Osteocyte (in vitro differentiated cells): ENCODE measurements around the gene GRIK2. TPM values are rescaled to one million over a fixed set of nuclear protein-coding genes. Genes with fewer than 3 reads are reported as not detected.
A peak's percentile ranks its signal among the peaks of the same experiment; 100 is the strongest.

Source experiments
- DNase-seq: peaks from one replicate; pipeline ENCODE4 v3.0.0; 2021; ENCODE audit warnings: mixed read lengths; ENCODE audit not compliant: unreplicated experiment; ENCODE audit errors: extremely low spot score
- H3K27ac Mint-ChIP-seq: one replicate; pipeline ENCODE4 v1.8.0; 2021; ENCODE audit warnings: mild to moderate bottlenecking, mixed read lengths; ENCODE audit not compliant: unreplicated experiment
- H3K27me3 Mint-ChIP-seq: one replicate; pipeline ENCODE4 v1.8.0; 2021; ENCODE audit warnings: mixed read lengths; ENCODE audit not compliant: unreplicated experiment
- H3K36me3 Mint-ChIP-seq: one replicate; pipeline ENCODE4 v1.8.0; 2021; ENCODE audit warnings: mixed read lengths; ENCODE audit not compliant: unreplicated experiment
- H3K4me1 Mint-ChIP-seq: one replicate; pipeline ENCODE4 v1.8.0; 2021; ENCODE audit warnings: mixed read lengths; ENCODE audit not compliant: unreplicated experiment
- H3K4me3 Mint-ChIP-seq: one replicate; pipeline ENCODE4 v1.8.0; 2021; ENCODE audit warnings: mild to moderate bottlenecking, moderate library complexity, mixed read lengths; ENCODE audit not compliant: unreplicated experiment
- H3K9me3 Mint-ChIP-seq: one replicate; pipeline ENCODE4 v1.8.0; 2021; ENCODE audit warnings: mixed read lengths; ENCODE audit not compliant: unreplicated experiment
- total RNA-seq: library from RNA; stranded (reverse); gene quantifications from 2 replicates; pipeline ENCODE4 v1.2.1, GENCODE V29; 2021
- TF ChIP-seq, protein P1 (sequence below): fragments of 200-600 bp; sonication (generic); IDR thresholded peaks from 2 replicates; pipeline ENCODE4 v1.5.0; 2021; ENCODE audit warnings: antibody characterized with exemption, mild to moderate bottlenecking, moderate library complexity

Gene GRIK2
- total RNA-seq, 1 donor from 2014 or later, result 7.1 TPM

DNA sequence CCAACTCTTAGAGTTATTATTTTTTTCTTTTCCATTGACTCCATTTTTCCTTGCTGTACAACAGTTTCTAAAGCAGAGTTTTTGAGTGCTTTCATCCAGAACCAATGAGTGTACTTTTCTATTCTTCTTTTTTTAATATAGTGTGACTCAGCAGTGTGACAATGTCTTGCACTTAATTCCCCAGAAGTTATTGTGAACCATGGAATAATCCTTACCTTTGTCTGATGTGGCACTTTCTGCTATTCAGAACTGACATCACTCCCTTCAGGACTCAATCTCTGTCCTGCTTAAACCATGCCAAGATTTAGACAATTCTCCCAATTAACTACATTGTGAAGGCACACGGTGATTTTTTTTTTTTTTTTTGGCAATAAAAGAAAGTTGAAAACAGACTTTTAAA, 41.5 kb downstream of the GRIK2 start:
- TF ChIP-seq, protein P1, sequence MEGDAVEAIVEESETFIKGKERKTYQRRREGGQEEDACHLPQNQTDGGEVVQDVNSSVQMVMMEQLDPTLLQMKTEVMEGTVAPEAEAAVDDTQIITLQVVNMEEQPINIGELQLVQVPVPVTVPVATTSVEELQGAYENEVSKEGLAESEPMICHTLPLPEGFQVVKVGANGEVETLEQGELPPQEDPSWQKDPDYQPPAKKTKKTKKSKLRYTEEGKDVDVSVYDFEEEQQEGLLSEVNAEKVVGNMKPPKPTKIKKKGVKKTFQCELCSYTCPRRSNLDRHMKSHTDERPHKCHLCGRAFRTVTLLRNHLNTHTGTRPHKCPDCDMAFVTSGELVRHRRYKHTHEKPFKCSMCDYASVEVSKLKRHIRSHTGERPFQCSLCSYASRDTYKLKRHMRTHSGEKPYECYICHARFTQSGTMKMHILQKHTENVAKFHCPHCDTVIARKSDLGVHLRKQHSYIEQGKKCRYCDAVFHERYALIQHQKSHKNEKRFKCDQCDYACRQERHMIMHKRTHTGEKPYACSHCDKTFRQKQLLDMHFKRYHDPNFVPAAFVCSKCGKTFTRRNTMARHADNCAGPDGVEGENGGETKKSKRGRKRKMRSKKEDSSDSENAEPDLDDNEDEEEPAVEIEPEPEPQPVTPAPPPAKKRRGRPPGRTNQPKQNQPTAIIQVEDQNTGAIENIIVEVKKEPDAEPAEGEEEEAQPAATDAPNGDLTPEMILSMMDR, result no peak
- H3K36me3 Mint-ChIP-seq, result no peaks in the 10 kb centered on the region
- no peak overlapping the region for H3K4me3 Mint-ChIP-seq

DNA sequence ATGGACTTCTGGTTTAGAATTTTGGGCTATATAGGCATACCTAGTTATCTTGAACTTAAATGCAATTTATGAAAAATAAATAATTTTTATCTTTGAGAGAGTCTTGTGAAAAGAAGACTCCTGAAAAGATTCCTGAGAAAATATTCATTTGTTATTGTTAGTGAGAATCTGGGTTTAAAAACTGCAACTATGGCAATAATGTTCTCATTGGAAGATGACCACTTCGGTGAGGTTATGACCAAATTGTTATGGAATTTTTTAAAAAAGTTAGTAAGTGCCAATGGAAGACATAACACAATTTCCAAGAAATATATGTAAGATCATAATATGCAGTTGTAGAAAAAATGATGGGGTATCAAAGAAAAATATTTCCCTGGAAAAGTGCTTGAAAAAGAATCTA, 46.3 kb downstream of the GRIK2 start:
- Mint-ChIP-seq H3K9me3 (no peaks in the 10 kb centered on the region), H3K27ac (peak overlapping the region; percentile 24), H3K27me3 (no peaks in the 10 kb centered on the region), H3K36me3 (no peaks in the 10 kb centered on the region), H3K4me3 (no peak overlapping the region), H3K4me1 (peaks cover 22% of the 10 kb centered on the region)
- no peak for DNase-seq
- TF ChIP-seq, protein P1, result no peak

More for the DNA sequence above, 41.5 kb downstream of the GRIK2 start:
- no peaks in the 10 kb centered on the region for H3K27me3 Mint-ChIP-seq
- H3K9me3 Mint-ChIP-seq, result no peaks in the 10 kb centered on the region
- H3K27ac Mint-ChIP-seq, result no peak overlapping the region
- peaks cover 19% of the 10 kb centered on the region for H3K4me1 Mint-ChIP-seq
- DNase-seq, result no peak

DNA sequence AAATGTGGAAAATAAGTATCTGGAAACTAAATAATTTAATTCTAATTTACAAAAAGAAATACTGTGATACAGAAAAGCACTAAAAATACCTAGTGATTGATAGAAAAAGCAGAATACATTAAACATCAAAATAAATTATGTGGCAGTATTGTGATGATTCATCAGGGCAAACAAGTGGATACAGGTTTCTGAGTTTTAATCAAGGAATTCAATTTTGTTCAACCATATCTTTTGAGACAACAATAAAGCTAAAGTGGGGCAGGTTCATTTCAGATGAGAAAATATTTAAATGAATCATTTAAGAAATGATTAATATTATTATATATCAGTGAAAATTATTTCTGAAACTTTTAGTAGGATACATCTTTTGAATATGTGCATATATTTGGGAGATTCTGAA, 49.8 kb downstream of the GRIK2 start:
- Mint-ChIP-seq H3K4me3 (no peak overlapping the region), H3K9me3 (no peaks in the 10 kb centered on the region), H3K36me3 (no peaks in the 10 kb centered on the region), H3K27me3 (no peaks in the 10 kb centered on the region), H3K27ac (no peak overlapping the region), H3K4me1 (peaks cover 18% of the 10 kb centered on the region)
- TF ChIP-seq, protein P1, result no peak
- no peak for DNase-seq

DNA sequence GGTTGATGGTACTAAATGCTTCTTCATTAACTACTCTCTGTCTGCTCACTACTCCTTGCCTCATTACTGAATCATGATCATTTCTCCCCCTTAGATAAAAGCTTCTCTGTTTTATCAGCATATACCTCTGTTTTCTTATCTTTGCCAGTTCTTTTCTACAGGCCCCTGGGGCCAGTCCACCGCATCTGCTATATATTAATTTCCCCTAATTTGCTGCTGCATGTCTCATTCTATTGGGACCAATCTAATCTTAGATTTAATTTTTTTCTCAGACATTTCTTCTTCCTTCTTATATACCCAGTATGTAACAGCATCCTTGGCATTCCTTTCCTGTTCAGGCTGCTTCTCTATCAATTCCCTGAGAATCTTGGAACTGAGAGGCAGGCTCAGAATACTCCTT, 51.2 kb downstream of the GRIK2 start:
- H3K9me3 Mint-ChIP-seq, result no peaks in the 10 kb centered on the region
- H3K4me1 Mint-ChIP-seq, result peaks cover 13% of the 10 kb centered on the region
- DNase-seq, result no peak
- H3K36me3 Mint-ChIP-seq, result no peaks in the 10 kb centered on the region
- H3K4me3 Mint-ChIP-seq, result no peak overlapping the region
- no peaks in the 10 kb centered on the region for H3K27me3 Mint-ChIP-seq
- TF ChIP-seq, protein P1, result no peak
- no peak overlapping the region for H3K27ac Mint-ChIP-seq

DNA sequence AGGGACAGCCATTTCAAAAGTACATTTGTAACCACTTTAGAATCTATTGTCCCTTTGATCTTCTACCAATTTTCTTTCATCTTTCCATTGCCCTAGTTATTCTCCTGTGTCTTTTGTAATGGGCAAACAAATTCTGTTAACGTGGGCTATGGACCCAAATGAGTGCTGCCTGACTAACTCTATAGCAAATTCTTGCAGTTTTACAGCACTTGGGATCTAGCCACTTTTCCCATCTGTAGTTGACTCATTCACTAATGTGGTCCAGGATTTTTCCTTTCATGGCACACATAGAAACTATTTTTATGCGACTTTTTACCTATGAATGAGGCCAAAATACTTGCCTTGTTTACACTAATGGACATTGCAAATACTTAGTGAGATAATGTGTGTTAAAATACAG, 52.0 kb downstream of the GRIK2 start:
- Mint-ChIP-seq H3K4me3 (no peak overlapping the region), H3K27ac (no peak overlapping the region), H3K27me3 (no peaks in the 10 kb centered on the region), H3K36me3 (no peaks in the 10 kb centered on the region), H3K9me3 (no peaks in the 10 kb centered on the region), H3K4me1 (peaks cover 7% of the 10 kb centered on the region)
- TF ChIP-seq, protein P1, result no peak
- no peak for DNase-seq
